Measurements from ENCODE around the gene SLC35G4.
"Not testable (repeated sequence)": the region's sequence is repeated elsewhere in the genome, so short reads cannot be mapped to it uniquely, and the experiment has no call there.

The SLC35G4 gene

DNA sequence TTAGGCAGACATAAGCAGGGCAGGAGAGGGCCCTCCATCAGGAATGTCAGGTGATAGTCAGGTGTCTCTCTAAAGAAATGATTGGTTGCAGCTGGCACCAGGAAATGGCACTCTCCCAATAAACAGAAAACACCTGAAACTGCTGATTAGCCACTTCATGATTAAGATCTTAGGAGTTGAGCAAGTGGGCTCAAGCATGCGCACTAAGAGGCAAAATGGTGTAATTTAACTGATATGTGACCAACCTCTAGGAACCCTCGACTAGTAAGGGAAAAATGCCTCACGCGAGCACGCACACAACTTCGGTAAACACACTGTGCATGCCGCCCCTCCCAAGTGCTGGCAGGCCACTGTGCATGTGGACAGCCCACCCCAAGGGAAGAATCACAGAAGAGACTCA lies 23.8 kb upstream of the SLC35G4 start:
- in situ Hi-C loops (cut with HindIII; ENCODE audit: low pct_unique_long_range_greater_than_20kb, low sequenced_read_pairs): no loop called here

DNA sequence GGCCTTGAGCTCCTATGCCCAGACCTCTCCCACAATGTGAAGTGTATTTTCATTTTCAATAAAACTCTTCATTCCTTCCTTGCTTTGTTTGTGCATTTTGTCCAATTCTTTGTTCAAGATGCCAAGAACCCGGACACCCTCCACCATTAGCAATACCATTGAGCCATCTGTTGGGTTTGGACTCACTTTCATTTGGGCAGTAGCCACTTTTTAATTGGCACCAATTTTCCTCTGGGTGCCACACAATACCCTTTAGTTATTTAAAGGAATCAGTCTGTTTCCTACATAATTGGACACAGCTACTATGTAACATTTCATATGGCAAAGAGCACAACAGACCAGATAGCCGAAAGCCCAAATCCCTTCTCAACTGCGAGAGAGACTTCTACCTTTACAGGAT lies 22.5 kb upstream of the SLC35G4 start:
- no peak for DNase-seq (ENCODE audit: low read depth in 1 of 2, low spot score in 1 of 2)
- TF ChIP-seq JUND (IDR thresholded peaks at IDR 0.05; ENCODE audit: low read depth): no peak
- in situ Hi-C loops (cut with HindIII; ENCODE audit: low pct_unique_long_range_greater_than_20kb, low sequenced_read_pairs): no loop called here

More for the DNA sequence above, 23.8 kb upstream of the SLC35G4 start:
- TF ChIP-seq JUND (IDR thresholded peaks at IDR 0.05; ENCODE audit: low read depth): no peak
- no peak for DNase-seq (ENCODE audit: low read depth in 1 of 2, low spot score in 1 of 2)

DNA sequence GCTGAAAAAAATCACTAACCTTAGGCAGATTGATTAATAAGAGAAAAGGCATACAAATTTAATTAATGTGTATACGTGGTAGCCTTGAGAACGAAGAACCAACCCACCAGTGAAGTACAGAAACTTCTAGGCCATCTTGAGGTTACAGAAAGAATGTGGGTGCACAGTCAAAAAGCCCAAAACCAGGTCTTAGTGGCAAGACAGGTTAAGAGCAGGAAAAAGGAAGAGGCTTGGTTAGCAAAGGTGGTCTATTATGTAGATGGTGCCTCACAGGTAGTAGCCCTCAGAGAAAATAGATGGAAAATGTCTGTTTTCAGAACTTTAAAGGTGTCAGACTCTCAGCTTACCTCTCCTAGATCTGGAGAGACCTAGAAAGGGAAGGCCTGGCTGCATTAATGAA lies 22.0 kb upstream of the SLC35G4 start:
- no peak for DNase-seq (ENCODE audit: low read depth in 1 of 2, low spot score in 1 of 2)
- in situ Hi-C loops (cut with HindIII; ENCODE audit: low pct_unique_long_range_greater_than_20kb, low sequenced_read_pairs): no loop called here
- TF ChIP-seq JUND (IDR thresholded peaks at IDR 0.05; ENCODE audit: low read depth): no peak

DNA sequence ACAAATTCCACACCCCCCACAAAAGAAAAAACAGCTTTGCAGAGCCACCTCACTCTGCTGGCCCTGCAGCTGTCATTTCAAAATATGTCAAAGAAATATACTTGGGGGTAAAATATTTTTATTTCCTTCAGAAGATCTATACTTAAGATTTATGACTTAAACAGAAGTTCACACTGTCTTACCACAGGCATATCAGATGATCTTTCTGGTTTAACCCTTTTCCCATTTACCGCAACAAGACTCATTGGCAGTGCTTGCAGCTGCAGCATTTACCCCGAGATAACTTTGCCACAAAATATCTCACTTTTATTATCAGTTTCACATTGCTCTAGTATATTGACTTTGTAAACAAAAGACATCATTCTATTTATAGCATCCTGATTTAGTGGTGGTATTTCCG lies 21.6 kb upstream of the SLC35G4 start:
- in situ Hi-C loops (cut with HindIII; ENCODE audit: low pct_unique_long_range_greater_than_20kb, low sequenced_read_pairs): no loop called here
- no peak for TF ChIP-seq JUND (IDR thresholded peaks at IDR 0.05; ENCODE audit: low read depth)
- no peak for DNase-seq (ENCODE audit: low read depth in 1 of 2, low spot score in 1 of 2)

DNA sequence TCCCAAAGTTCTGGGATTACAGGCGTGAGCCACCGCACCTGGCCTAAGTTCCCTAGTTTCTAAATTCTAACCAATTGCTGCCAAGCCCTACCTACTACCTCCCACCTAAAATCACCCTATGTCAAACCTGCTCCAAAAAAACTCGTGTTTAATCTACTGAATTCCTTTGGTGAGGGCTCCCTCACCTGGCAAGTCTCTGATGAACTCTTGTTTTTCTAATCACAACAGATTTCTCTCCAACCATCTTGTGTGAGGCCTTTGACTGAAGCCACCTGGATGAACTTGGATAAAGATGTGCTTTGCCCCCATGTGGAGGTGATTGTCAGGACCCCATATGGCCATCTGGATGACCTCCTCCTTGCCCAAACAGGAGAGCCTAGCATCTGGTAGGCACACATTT lies 17.4 kb upstream of the SLC35G4 start:
- in situ Hi-C loops (cut with HindIII; ENCODE audit: low pct_unique_long_range_greater_than_20kb, low sequenced_read_pairs): no loop called here
- no peak for TF ChIP-seq JUND (IDR thresholded peaks at IDR 0.05; ENCODE audit: low read depth)
- peak in 1 of 2 experiments; percentile 4 for DNase-seq (ENCODE audit: low read depth in 1 of 2, low spot score in 1 of 2)

DNA sequence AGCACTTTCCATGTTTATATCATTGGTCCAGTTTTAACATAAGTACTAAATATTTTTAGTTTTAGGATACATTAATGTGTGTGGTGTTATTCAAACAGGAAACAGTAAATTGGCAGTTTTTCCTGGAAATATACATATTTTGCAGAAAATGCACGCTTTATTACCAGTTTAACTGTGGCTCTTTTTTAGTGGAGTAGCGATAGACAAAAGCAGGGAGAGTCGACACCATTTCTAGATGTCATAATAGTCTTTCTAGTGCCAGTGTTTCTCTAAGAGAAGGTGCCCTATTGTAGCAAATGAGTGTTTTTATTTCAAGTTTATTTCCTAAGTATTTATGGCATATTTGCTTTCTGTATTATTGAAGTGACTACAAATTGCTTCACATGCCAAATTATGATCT lies 9.1 kb upstream of the SLC35G4 start:
- no peak for TF ChIP-seq JUND (IDR thresholded peaks at IDR 0.05; ENCODE audit: low read depth)
- in situ Hi-C loops (cut with HindIII; ENCODE audit: low pct_unique_long_range_greater_than_20kb, low sequenced_read_pairs): no loop called here

DNA sequence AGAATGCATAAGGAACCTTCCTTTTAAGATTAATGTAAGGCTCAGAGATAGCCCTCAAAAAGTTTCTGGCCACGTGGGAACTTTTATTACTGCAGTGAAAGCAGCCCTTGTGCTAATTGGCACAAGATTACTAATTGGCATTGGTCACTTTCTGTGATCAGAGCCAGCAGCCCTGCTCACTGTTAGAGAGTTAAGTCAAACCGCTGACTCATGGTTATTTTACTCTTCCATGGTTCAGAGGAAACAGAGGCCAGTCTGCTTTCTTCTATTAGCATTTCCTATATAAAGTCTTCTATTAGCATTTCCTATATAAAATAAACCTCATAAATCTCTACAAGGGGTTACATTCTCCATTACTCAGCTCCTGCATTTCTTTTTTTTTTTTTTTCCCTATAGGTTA lies 1.5 kb upstream of the SLC35G4 start:
- no peak for DNase-seq (ENCODE audit: low read depth in 1 of 2, low spot score in 1 of 2)
- TF ChIP-seq JUND (IDR thresholded peaks at IDR 0.05; ENCODE audit: low read depth): no peak
- in situ Hi-C loops (cut with HindIII; ENCODE audit: low pct_unique_long_range_greater_than_20kb, low sequenced_read_pairs): no loop called here

More for the DNA sequence above, 9.1 kb upstream of the SLC35G4 start:
- DNase-seq (ENCODE audit: low read depth in 1 of 2, low spot score in 1 of 2): no peak

DNA sequence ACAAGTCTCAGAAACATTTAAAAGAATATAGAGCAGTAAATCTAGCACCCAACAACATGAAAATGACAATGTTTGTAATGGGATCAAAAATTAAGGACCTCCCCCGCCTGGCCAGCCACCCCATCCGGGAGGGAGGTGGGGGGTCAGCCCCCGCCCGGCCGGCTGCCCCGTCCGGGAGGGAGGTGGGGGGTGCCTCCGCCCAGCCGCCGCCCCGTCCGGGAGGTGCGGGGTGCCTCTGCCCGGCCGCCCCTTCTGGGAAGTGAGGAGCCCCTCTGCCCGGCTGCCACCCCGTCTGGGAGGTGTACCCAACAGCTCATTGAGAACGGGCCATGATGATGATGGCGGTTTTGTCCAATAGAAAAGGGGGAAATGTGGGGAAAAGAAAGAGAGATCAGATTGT lies 778 bp upstream of the SLC35G4 start:
- DNase-seq (ENCODE audit: low read depth in 1 of 2, low spot score in 1 of 2); in situ Hi-C loops (cut with HindIII; ENCODE audit: low pct_unique_long_range_greater_than_20kb, low sequenced_read_pairs): not testable (repeated sequence)

DNA sequence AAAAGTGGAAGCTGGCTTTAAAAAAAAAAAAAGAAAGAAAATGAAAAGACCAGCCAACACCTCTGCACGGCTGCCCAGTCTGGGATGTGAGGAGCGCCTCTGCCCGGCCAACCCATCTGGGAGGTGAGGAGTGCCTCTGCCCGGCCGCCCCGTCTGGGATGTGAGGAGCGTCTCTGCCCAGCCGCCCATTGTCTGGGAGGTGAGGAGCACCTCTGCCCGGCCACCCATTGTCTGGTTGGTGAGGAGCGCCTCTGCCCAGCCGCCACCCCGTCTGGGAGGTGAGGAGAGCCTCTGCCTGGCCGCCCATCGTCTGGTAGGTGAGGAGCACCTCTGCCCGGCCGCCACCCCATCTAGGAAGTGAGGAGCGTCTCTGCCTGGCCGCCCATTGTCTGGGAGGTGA lies 3.7 kb downstream of the SLC35G4 start:
- DNase-seq (ENCODE audit: low read depth in 1 of 2, low spot score in 1 of 2); in situ Hi-C loops (cut with HindIII; ENCODE audit: low pct_unique_long_range_greater_than_20kb, low sequenced_read_pairs): not testable (repeated sequence)

DNA sequence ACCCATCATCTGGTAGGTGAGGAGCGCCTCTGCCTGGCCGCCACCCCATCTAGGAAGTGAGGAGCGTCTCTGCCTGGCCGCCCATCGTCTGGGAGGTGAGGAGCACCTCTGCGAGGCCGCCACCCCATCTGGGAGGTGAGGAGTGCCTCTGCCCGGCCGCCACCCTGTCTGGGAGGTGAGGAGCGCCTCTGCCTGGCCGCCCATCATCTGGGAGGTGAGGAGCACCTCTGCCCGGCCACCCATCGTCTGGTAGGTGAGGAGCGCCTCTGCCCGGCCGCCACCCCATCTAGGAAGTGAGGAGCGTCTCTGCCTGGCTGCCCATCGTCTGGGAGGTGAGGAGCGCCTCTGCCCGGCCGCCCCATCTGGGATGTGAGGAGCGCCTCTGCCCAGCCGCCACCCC lies 4.2 kb downstream of the SLC35G4 start:
- in situ Hi-C loops (cut with HindIII; ENCODE audit: low pct_unique_long_range_greater_than_20kb, low sequenced_read_pairs); DNase-seq (ENCODE audit: low read depth in 1 of 2, low spot score in 1 of 2): not testable (repeated sequence)

DNA sequence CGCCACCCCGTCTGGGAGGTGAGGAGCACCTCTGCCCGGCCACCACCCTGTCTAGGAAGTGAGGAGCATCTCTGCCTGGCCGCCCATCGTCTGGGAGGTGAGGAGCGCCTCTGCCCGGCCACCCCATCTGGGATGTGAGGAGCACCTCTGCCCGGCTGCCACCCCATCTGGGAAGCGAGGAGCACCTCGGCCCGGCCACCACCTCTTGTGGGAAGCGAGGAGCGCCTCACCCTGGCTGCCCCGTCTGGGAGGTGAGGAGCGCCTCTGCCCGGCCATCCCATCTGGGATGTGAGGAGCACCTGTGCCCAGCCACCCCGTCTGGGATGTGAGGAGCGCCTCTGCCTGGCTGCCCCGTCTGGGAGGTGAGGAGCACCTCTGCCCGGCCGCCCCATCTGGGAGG lies 4.6 kb downstream of the SLC35G4 start:
- DNase-seq (ENCODE audit: low read depth in 1 of 2, low spot score in 1 of 2); in situ Hi-C loops (cut with HindIII; ENCODE audit: low pct_unique_long_range_greater_than_20kb, low sequenced_read_pairs): not testable (repeated sequence)

DNA sequence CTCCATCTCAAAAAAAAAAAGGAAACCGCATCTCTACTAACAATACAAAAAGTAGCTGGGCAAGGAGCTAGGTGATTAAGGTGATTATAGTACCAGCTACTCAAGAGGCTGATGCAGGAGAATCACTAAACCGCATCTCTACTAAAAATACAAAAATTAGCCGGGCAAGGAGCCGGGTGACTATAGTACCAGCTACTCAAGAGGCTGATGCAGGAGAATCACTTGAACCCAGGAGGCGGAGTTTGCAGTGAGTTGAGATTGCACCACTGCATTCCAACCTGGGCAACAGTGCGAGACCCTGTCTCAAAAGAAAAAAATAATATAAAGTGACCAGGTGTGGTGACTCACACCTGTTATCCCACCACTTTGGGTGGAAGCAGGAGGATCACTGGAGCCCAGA lies 5.6 kb downstream of the SLC35G4 start:
- DNase-seq (ENCODE audit: low read depth in 1 of 2, low spot score in 1 of 2); in situ Hi-C loops (cut with HindIII; ENCODE audit: low pct_unique_long_range_greater_than_20kb, low sequenced_read_pairs): not testable (repeated sequence)

DNA sequence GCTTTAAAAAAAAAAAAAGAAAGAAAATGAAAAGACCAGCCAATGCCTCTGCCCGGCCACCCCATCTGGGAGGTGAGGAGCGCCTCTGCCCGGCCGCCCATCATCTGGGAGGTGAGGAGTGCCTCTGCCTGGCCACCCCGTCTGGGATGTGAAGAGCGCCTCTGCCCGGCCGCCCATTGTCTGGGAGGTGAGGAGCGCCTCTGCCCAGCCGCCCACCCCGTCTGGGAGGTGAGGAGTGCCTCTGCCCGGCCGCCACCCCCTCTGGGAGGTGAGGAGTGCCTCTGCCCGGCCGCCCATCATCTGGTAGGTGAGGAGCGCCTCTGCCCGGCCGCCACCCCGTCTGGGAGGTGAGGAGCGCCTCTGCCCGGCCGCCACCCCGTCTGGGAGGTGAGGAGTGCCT lies 37.9 kb downstream of the SLC35G4 start:
- DNase-seq (ENCODE audit: low read depth in 1 of 2, low spot score in 1 of 2); in situ Hi-C loops (cut with HindIII; ENCODE audit: low pct_unique_long_range_greater_than_20kb, low sequenced_read_pairs): not testable (repeated sequence)

DNA sequence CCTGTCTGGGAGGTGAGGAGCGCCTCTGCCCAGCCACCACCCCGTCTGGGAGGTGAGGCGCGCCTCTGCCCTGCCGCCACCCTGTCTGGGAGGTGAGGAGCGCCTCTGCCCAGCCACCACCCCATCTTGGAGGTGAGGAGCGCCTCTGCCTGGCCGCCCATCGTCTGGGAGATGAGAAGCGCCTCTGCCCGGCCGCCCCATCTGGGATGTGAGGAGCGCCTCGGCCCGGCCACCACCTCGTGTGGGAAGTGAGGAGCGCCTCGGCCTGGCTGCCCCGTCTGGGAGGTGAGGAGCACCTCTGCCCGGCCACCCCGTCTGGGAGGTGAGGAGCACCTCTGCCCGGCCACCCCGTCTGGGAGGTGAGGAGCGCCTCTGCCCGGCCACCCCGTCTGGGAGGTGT lies 38.4 kb downstream of the SLC35G4 start:
- DNase-seq (ENCODE audit: low read depth in 1 of 2, low spot score in 1 of 2); in situ Hi-C loops (cut with HindIII; ENCODE audit: low pct_unique_long_range_greater_than_20kb, low sequenced_read_pairs): not testable (repeated sequence)

DNA sequence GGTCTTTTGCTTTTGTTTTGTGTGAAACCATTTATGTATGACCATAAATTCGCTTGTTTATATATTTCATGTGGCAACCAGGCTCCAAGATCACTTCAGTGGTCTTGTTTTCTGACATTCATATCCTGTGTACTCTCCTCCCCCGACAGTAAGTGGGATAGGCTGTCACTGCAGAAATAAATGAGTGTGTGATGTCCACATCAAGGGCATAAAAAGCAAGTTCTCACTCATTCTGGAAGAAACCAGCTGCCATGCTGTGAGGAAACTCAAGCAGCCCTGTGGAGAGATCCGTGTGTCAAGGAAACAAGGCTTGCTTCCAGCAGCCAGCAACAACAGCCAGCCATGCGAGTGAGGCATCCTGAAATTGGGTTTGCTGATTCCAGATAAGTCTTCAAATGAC lies 40.4 kb downstream of the SLC35G4 start:
- in situ Hi-C loops (cut with HindIII; ENCODE audit: low pct_unique_long_range_greater_than_20kb, low sequenced_read_pairs): no loop called here

More for the DNA sequence above, 40.4 kb downstream of the SLC35G4 start:
- no peak for DNase-seq (ENCODE audit: low read depth in 1 of 2, low spot score in 1 of 2)
- no peak for TF ChIP-seq JUND (IDR thresholded peaks at IDR 0.05; ENCODE audit: low read depth)
